Measurements from ENCODE around the gene CREBBP. TPM values are rescaled to one million over a fixed set of nuclear protein-coding genes. Genes with fewer than 3 reads are reported as not detected.
A peak's percentile ranks its signal among the peaks of the same experiment; 100 is the strongest.

The CREBBP gene
- total and polyA plus RNA-seq, 9 of the 15 experiments (the other 6 are each of a cell fraction or from before 2014, with no cell fraction given): 0.70 to 24.8 (median 5.6) TPM

GRCh38 chr16:3881499-3881990, 1.0 kb upstream of the CREBBP start (continued):
- TF ChIP-seq, protein P1, sequence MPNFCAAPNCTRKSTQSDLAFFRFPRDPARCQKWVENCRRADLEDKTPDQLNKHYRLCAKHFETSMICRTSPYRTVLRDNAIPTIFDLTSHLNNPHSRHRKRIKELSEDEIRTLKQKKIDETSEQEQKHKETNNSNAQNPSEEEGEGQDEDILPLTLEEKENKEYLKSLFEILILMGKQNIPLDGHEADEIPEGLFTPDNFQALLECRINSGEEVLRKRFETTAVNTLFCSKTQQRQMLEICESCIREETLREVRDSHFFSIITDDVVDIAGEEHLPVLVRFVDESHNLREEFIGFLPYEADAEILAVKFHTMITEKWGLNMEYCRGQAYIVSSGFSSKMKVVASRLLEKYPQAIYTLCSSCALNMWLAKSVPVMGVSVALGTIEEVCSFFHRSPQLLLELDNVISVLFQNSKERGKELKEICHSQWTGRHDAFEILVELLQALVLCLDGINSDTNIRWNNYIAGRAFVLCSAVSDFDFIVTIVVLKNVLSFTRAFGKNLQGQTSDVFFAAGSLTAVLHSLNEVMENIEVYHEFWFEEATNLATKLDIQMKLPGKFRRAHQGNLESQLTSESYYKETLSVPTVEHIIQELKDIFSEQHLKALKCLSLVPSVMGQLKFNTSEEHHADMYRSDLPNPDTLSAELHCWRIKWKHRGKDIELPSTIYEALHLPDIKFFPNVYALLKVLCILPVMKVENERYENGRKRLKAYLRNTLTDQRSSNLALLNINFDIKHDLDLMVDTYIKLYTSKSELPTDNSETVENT (CRISPR knock-in tag; IDR thresholded peaks at IDR 0.05): no peak
- TF ChIP-seq CREM (IDR thresholded peaks at IDR 0.05; ENCODE audit: low read depth): no peak
- TF ChIP-seq ZNF668 (CRISPR knock-in tag; IDR thresholded peaks at IDR 0.05): no peak
- TF ChIP-seq CBFA2T2 (conservative IDR thresholded peaks at IDR 0.05): no peak
- peak; percentile 32; the same call in 1 of the 2 replicates for TF ChIP-seq NFE2 (IDR thresholded peaks at IDR 0.05; ENCODE audit: low read depth)
- TF ChIP-seq ARID1B (IDR thresholded peaks at IDR 0.05): peak; percentile 40; the same call in 1 of the 2 replicates

DNA sequence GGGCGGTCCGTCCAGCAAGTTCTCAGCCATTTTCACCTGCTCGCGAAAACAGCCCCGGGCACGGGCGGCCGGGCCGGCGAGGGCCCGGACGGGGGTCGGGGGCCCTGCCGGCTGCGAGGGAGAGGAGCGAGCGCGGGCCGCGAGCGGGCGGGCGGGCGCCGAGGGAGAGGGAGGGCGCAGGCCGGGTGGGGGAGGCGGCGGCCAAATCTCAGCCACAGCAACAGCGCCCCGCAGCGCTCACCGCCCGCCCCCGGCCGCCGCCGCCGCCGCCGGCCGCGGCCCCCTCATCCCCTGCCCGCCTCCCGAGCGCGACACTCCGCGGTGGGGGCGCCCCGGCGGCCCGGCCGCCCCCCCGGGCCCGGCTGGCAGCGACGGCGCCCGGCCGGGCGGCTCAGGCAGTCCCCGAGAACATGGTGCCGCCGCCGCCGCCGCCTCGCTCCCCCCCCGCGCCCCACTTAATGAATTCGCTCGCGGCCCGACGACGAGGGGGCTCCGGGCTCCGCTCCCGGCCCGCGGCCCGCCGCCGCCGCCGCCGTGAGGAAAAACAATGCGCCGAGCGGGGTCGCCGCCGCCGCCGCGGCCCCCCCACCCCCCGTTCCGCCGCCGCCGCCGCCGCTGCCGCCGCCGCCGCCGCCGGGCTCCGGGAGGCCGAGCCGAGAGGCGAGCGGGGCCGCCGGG, 487 bp downstream of the CREBBP start:
- peaks cover 48% of the 10 kb centered on the region for H3K79me2 ChIP-seq (ENCODE audit: control insufficient read depth, insufficient read depth, low read length)
- in situ Hi-C loops (cut with MboI): no loop called here
- H3K9me1 ChIP-seq (ENCODE audit: control insufficient read depth, insufficient read depth, low read length): no peaks in the 10 kb centered on the region
- DNase-seq (ENCODE audit: extremely low read depth in 1 of 4, low spot score in 3 of 4) (peak; percentile 79 to 83 (median 82)), FAIRE-seq (no peak), ATAC-seq (peak; percentile 82)
- peak overlapping the region; percentile 93; the same call in 1 of the 2 replicates for H3K4me2 ChIP-seq (ENCODE audit: insufficient read depth, low read length)
- H4K20me1 ChIP-seq (replicated peaks; ENCODE audit: control insufficient read depth, insufficient read depth, low read length): peaks cover 29% of the 10 kb centered on the region
- BruUV-seq (replicated peaks): no TSS peak
- no peak overlapping the region for H2AFZ ChIP-seq (ENCODE audit: low read depth, low read length)
- WGBS (ENCODE audit: insufficient coverage, low coverage, missing lambda C conversion rate): no CpG with 5 or more reads among the region's 117 CpGs
- H3K27ac ChIP-seq (ENCODE audit: extremely low read depth, low read depth, low read length): peak overlapping the region; percentile 67; the same call in 2 of the 3 replicates
- peaks cover 6% of the 10 kb centered on the region; the same call in 1 of the 3 replicates for H3K36me3 ChIP-seq (ENCODE audit: control insufficient read depth, insufficient read depth, low read length)
- no peaks in the 10 kb centered on the region for H3K9me3 ChIP-seq (replicated peaks; ENCODE audit: control insufficient read depth, insufficient read depth, low read depth, low read length)
- intact Hi-C loops (cut with micrococcal nuclease): loop anchor here (1.0 kb wide), 1 partner anchor 190 kb away; no protein-coding TSS in a partner anchor
- peak overlapping the region; percentile 68 for H3K4me3 ChIP-seq
- no peaks in the 10 kb centered on the region for H3K27me3 ChIP-seq (ENCODE audit: control insufficient read depth in 2 of 2, insufficient read depth in 2 of 2, low read length in 2 of 2)
- H3K4me1 ChIP-seq (replicated peaks in 1 of 2; ENCODE audit: control insufficient read depth in 2 of 2, insufficient read depth in 2 of 2, low read length in 2 of 2): peaks cover 11 to 19% of the 10 kb centered on the region in 2 experiments
- POLR2A ChIA-PET: interaction anchor here (0.8 to 8.4 kb wide), 5 partner anchors 9 to 120 kb away, joined by 3 to 86 read pairs (median 5); no protein-coding TSS in a partner anchor
- CTCF ChIA-PET (ENCODE audit: low intra/inter-chr PET ratio): interaction anchor here (0.6 to 2.0 kb wide), 4 partner anchors 58 to 189 kb away, joined by 3 to 7 read pairs (median 4); no protein-coding TSS in a partner anchor
- peak overlapping the region; percentile 51 to 95; a peak in 3 of 4 replicates for H3K9ac ChIP-seq (ENCODE audit: insufficient read depth in 1 of 2, low read depth in 2 of 2, low read length in 2 of 2)
- TF ChIP-seq C11orf30 (IDR thresholded peaks at IDR 0.05; ENCODE audit: low read depth) (no peak), GATAD2B (IDR thresholded peaks at IDR 0.05; ENCODE audit: borderline replicate concordance) (0 out of 2 replicates have a peak, but pooled peaks have one; percentile 41), SMARCB1 (IDR thresholded peaks at IDR 0.05; ENCODE audit: insufficient read length, low read depth) (no peak), POLR2AphosphoS5 (IDR thresholded peaks at IDR 0.05; ENCODE audit: control insufficient read depth, insufficient read depth, low read depth, low read length) (no peak), CHD1 (IDR thresholded peaks at IDR 0.05; ENCODE audit: low read length) (peak; percentile 14), COPS2 (conservative IDR thresholded peaks at IDR 0.05) (no peak), ETV1 (tag; conservative IDR thresholded peaks at IDR 0.05; ENCODE audit: low read depth) (no peak), CXXC5 (CRISPR knock-in tag; IDR thresholded peaks at IDR 0.05) (peak; percentile 45), TEAD4 (IDR thresholded peaks at IDR 0.05; ENCODE audit: low read length) (no peak), TEAD4 (CRISPR knock-in tag; IDR thresholded peaks at IDR 0.05; ENCODE audit: borderline replicate concordance) (no peak)
- TF ChIP-seq, protein P2, sequence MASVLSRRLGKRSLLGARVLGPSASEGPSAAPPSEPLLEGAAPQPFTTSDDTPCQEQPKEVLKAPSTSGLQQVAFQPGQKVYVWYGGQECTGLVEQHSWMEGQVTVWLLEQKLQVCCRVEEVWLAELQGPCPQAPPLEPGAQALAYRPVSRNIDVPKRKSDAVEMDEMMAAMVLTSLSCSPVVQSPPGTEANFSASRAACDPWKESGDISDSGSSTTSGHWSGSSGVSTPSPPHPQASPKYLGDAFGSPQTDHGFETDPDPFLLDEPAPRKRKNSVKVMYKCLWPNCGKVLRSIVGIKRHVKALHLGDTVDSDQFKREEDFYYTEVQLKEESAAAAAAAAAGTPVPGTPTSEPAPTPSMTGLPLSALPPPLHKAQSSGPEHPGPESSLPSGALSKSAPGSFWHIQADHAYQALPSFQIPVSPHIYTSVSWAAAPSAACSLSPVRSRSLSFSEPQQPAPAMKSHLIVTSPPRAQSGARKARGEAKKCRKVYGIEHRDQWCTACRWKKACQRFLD (CRISPR knock-in tag; IDR thresholded peaks at IDR 0.05): no peak

Data from K562 (cell line).